Measurements from ENCODE around the gene APOL4.

APOL4 gene

DNA sequence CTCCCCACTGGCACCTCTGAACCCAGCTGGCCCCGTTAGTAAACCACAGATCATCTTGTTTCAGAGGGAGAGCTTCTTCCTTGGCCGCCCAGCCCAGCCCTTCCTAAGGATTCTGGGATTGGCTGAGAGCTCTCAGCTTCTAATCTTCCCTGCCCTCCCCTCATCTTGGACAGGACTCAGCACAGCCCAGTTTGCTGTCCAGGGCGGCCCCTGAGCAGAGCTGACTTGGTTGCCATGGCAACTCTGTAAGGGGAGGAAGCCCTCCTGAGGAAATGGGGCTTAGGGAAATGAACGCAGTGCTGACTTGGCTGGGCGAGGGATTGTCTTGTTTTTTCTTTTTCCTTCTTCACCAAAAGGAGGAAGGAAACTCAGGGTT lies 4.6 kb downstream of the APOL4 start:
- TF ChIP-seq, protein P1, sequence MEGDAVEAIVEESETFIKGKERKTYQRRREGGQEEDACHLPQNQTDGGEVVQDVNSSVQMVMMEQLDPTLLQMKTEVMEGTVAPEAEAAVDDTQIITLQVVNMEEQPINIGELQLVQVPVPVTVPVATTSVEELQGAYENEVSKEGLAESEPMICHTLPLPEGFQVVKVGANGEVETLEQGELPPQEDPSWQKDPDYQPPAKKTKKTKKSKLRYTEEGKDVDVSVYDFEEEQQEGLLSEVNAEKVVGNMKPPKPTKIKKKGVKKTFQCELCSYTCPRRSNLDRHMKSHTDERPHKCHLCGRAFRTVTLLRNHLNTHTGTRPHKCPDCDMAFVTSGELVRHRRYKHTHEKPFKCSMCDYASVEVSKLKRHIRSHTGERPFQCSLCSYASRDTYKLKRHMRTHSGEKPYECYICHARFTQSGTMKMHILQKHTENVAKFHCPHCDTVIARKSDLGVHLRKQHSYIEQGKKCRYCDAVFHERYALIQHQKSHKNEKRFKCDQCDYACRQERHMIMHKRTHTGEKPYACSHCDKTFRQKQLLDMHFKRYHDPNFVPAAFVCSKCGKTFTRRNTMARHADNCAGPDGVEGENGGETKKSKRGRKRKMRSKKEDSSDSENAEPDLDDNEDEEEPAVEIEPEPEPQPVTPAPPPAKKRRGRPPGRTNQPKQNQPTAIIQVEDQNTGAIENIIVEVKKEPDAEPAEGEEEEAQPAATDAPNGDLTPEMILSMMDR (conservative IDR thresholded peaks at IDR 0.05; ENCODE audit: low read length): no peak
- H3K4me3 ChIP-seq (ENCODE audit: low read length): no peak overlapping the region
- peak; percentile 40 for DNase-seq (ENCODE audit: low read depth)

- H3K4me3 ChIP-seq (ENCODE audit: low read length): no peak overlapping the region
- TF ChIP-seq, protein P1 (conservative IDR thresholded peaks at IDR 0.05; ENCODE audit: low read length): no peak
- DNase-seq (ENCODE audit: low read depth): peak; percentile 37
Observed at GRCh38 chr22:36196254-36197064, 5.2 kb downstream of the APOL4 start.

DNA sequence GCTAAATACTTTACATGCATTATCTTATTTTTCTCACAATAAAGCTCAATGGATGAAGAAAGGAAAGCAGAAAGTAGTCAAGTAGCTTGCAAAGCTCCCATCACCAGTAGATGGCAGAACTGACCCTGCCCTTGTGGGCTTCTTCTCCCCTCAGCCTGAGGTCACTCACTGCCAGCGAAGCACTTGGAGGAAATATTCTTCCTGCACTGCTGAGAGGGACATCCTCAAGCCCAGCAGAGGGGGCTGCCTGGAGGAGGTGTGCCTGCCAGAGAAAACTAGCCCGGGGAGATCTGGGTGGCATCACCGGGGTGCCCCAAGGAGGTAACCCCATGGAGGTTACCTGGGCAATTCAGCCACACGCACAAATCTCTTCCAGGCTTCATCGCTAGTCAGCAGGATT lies 6.6 kb downstream of the APOL4 start:
- TF ChIP-seq, protein P1 (conservative IDR thresholded peaks at IDR 0.05; ENCODE audit: low read length): peak; percentile 81
- DNase-seq (ENCODE audit: low read depth): peak; percentile 73

DNA sequence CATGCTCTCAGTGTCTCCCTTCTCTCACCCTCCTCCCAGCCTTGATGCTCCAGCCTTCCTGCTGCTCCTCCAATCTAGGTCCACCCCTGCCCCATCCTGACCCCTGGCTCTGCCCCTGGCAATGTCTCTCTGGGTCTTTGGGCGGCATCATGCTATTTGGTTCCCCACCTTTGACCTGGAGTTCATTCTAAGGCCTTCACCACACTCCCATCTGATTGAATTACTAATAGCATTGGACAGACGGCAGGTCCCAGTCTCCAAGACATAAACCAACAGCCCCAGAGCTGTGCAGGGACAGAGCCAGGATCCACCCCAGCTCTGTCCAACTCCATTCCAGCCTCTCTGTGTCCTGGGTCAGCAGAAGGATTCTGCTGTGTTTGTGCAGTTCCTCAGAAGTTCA lies 7.2 kb downstream of the APOL4 start:
- no peak for DNase-seq (ENCODE audit: low read depth)
- no peak overlapping the region for H3K4me3 ChIP-seq (ENCODE audit: low read length)
- TF ChIP-seq, protein P1 (conservative IDR thresholded peaks at IDR 0.05; ENCODE audit: low read length): no peak

More for the DNA sequence above, 6.6 kb downstream of the APOL4 start:
- H3K4me3 ChIP-seq (ENCODE audit: low read length): no peak overlapping the region

DNA sequence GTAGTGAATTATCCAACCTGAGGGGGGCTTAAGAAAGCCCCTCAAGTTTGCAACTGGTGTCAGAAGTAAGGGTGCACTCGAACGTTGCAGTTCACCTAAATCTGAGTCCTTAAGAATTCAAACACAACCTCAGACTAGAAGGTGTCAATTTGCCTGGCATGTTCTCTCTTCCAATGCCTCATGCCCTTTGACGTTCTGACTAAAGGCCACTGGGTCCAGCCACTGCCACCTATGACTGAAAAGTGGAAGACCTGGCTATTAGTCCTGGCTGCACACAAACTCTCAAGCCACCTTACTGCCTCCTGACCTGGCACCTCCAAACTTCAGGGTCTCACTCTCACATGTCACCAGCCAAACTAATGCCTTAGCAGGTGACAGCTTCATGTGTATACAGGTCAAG lies 8.0 kb downstream of the APOL4 start:
- no peak for DNase-seq (ENCODE audit: low read depth)
- H3K4me3 ChIP-seq (ENCODE audit: low read length): no peak overlapping the region
- TF ChIP-seq, protein P1 (conservative IDR thresholded peaks at IDR 0.05; ENCODE audit: low read length): no peak

- TF ChIP-seq, protein P1 (conservative IDR thresholded peaks at IDR 0.05; ENCODE audit: low read length): no peak
- no peak for DNase-seq (ENCODE audit: low read depth)
- H3K4me3 ChIP-seq (ENCODE audit: low read length): no peak overlapping the region
Observed at GRCh38 chr22:36193171-36193570, 8.4 kb downstream of the APOL4 start.

GRCh38 chr22:36192542-36192941 lies 9.1 kb downstream of the APOL4 start:
- no peak for DNase-seq (ENCODE audit: low read depth)
- TF ChIP-seq, protein P1 (conservative IDR thresholded peaks at IDR 0.05; ENCODE audit: low read length): no peak
- no peak overlapping the region for H3K4me3 ChIP-seq (ENCODE audit: low read length)

All from AG10803 (cell line).